ENCODE measurements around the gene NUB1.
A peak's percentile ranks its signal among the peaks of the same experiment; 100 is the strongest.
"Not testable (repeated sequence)": the region's sequence is repeated elsewhere in the genome, so short reads cannot be mapped to it uniquely, and the experiment has no call there.

Gene NUB1

GRCh38 chr7:151299940-151300645 is 41.5 kb upstream of the NUB1 start:
- H3K4me3 ChIP-seq, result no peak overlapping the region
- peaks cover 0 to 10% (median 6%) of the 10 kb centered on the region in 4 donors for H3K4me1 ChIP-seq
- peak in 1 of 2 donors; percentile 44 for DNase-seq
- H3K36me3 ChIP-seq, result no peaks in the 10 kb centered on the region
- intact Hi-C loops (cut with DNase I; ENCODE audit: low total_unique reads), result loop anchor here (5.0 kb wide), 2 partner anchors 53 to 178 kb away; partner anchors contain the start of gene SMARCD3
- no peak overlapping the region for H3K27ac ChIP-seq
- TF ChIP-seq, protein P1, sequence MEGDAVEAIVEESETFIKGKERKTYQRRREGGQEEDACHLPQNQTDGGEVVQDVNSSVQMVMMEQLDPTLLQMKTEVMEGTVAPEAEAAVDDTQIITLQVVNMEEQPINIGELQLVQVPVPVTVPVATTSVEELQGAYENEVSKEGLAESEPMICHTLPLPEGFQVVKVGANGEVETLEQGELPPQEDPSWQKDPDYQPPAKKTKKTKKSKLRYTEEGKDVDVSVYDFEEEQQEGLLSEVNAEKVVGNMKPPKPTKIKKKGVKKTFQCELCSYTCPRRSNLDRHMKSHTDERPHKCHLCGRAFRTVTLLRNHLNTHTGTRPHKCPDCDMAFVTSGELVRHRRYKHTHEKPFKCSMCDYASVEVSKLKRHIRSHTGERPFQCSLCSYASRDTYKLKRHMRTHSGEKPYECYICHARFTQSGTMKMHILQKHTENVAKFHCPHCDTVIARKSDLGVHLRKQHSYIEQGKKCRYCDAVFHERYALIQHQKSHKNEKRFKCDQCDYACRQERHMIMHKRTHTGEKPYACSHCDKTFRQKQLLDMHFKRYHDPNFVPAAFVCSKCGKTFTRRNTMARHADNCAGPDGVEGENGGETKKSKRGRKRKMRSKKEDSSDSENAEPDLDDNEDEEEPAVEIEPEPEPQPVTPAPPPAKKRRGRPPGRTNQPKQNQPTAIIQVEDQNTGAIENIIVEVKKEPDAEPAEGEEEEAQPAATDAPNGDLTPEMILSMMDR (IDR thresholded peaks at IDR 0.05), result no peak
- peaks cover 0 to 43% of the 10 kb centered on the region in 2 donors for H3K27me3 ChIP-seq
- H3K9me3 ChIP-seq, result no peaks in the 10 kb centered on the region

DNA sequence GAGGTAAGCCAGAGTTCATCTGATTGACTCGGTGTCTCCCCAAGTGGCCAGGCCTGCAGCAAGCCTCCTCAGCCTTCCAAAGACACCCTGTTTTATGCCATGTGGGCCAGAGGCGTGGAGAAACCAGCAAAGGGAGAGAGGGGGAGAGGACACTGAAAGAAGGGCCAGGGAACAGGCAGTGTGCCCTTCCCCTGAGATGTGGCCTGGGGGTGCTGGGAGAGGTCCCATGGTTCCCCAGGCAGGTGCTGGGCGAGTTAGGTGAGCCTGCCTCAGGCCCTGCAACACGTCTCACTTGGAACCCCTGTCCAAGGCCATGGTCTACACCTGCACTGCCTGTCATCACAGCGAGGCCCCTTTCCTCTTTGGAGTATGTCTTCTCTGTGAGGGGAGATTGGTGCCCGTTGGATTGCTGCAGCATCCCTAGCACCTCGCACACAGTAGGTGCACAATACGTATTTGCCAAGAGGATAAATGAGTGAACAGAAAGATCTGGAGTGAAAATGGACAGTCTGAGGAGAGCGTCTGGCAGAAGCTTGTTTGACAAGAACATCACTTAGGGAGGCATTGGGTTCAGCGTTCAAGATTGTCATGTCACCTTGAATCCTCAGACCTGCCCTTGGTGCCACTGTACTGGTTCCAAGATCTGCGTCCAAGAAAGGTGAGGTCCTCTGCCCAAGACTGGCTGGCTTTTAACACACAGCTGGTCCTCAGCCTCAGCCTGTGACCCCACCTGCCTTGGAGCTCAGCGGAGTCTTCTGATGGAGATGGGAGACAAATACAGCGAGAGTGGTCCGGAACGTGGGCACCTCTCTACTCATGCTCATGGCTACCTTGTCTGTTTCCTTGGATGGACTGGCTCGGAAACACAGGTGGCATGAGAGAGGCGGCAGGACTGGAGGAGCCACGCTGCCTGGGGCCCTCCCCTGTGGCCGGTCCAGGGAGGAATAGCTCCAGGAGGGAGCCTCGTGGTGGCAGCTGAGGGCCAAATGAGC is 39.8 kb upstream of the NUB1 start:
- Histone ChIP-seq H3K4me1 (peaks cover 0 to 10% (median 6%) of the 10 kb centered on the region in 4 donors), H3K36me3 (no peaks in the 10 kb centered on the region), H3K4me3 (no peak overlapping the region), H3K27me3 (peaks cover 0 to 58% of the 10 kb centered on the region in 2 donors), H3K9me3 (no peaks in the 10 kb centered on the region), H3K27ac (no peak overlapping the region)
- intact Hi-C loops (cut with DNase I; ENCODE audit: low total_unique reads), result loop anchor here (5.0 kb wide), 2 partner anchors 54 to 179 kb away; partner anchors contain the start of gene SMARCD3
- TF ChIP-seq, protein P1 (IDR thresholded peaks at IDR 0.05), result no peak
- no peak for DNase-seq

DNA sequence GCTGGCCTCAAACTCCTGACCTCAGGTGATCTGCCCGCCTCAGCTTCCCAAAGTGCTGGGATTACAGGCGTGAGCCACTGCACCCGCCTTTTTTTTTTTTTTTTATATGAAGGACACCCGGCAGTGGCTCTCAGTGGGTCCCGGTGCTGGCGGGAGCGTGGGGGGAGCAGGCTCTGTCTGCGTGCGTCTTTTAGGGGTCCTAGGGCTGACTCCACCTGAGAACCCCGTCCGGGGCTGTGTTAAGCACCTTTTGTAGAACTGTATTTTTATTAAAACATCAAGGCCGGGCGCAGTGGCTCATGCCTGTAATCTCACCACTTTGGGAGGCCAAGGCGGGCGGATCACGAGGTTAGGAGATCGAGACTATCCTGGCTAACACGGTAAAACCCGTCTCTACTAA is 37.4 kb upstream of the NUB1 start:
- not testable (repeated sequence) for H3K36me3 ChIP-seq, DNase-seq, H3K4me1 ChIP-seq, H3K27ac ChIP-seq, H3K4me3 ChIP-seq, H3K9me3 ChIP-seq
- peaks cover 0 to 66% of the 10 kb centered on the region in 2 donors for H3K27me3 ChIP-seq
- intact Hi-C loops (cut with DNase I; ENCODE audit: low total_unique reads), result loop anchor here (5.0 kb wide), 2 partner anchors 57 to 182 kb away; partner anchors contain the start of gene SMARCD3

DNA sequence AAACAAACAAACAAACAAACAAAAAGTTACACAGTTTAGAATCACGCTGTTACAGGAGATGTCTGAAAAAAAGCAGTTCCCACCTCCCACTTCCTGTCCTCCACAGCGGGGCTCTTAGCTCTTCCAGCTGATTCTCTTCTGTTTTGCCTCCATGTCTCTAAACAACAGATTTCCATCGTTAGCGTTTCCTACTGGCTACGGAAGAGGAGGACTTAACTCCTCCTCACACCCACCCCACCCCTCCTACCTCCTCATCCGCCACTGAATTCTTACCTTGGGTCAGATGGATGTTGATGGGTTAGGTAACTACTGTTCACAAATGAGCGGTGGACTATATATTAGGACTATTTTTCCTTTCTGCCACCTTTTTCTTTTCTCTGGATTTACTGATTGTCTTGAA is 36.8 kb upstream of the NUB1 start:
- TF ChIP-seq, protein P1 (IDR thresholded peaks at IDR 0.05), result no peak
- H3K27ac ChIP-seq, result no peak overlapping the region
- H3K4me1 ChIP-seq, result peaks cover 0 to 10% (median 6%) of the 10 kb centered on the region in 4 donors
- H3K4me3 ChIP-seq, result no peak overlapping the region
- intact Hi-C loops (cut with DNase I; ENCODE audit: low total_unique reads), result loop anchor here (5.0 kb wide), 3 partner anchors 58 to 183 kb away; partner anchors contain the start of gene SMARCD3
- H3K27me3 ChIP-seq, result peaks cover 0 to 66% of the 10 kb centered on the region in 2 donors
- H3K36me3 ChIP-seq, result no peaks in the 10 kb centered on the region
- no peak for DNase-seq
- no peaks in the 10 kb centered on the region for H3K9me3 ChIP-seq

GRCh38 chr7:151306374-151306773 is 35.2 kb upstream of the NUB1 start:
- Histone ChIP-seq H3K27ac (no peak overlapping the region), H3K4me1 (peaks cover 0 to 10% (median 6%) of the 10 kb centered on the region in 4 donors), H3K36me3 (no peaks in the 10 kb centered on the region), H3K4me3 (no peak overlapping the region), H3K27me3 (peaks cover 0 to 59% of the 10 kb centered on the region in 2 donors), H3K9me3 (peaks cover 0 to under 1% (median 0%) of the 10 kb centered on the region in 3 donors)
- intact Hi-C loops (cut with DNase I; ENCODE audit: low total_unique reads), result loop anchor here (5.0 kb wide), 1 partner anchor 141 kb away; no protein-coding TSS in a partner anchor
- TF ChIP-seq, protein P1 (IDR thresholded peaks at IDR 0.05), result no peak
- DNase-seq, result no peak

Data from tibial artery (tissue), 4 donors.